ENCODE results near the gene MAU2.

Gene MAU2

DNA sequence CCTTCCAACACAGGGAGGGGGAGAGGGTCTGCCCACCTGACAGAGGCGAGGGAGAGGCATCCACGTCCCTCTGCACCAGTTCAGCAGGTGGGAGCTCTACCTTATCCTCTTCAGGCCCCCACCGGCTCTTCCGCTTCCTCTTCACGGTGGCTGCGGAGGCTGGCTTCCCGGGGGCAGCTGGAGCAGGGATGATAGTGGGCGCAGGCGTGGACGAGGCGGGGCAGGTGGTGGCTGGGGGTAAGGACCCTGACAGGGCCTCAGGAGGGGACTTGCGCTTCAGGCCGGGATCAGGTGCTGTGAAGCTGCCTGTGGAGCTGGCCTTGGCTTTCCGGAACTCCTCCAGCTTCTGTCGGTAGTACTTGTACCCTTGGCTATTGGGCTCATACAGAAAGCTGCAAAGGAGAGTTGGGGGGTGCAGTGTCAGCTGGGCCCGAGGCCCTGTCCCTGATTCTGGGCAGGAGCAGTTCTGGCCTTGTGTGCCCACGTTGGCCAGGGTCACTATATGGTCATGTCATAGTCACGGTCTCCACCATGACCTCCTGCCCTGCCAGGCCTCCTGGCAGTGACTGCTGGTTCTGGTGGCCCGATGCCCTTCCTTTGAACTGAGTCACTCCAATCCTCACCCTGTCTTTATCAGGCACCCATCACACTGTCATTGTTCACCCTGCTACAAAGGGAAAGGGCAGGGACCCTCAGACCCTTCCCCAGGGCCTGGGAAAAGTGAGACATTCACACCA is 23.5 kb upstream of the MAU2 start:
- ATAC-seq (ENCODE audit: low read depth) (no peak), DNase-seq (ENCODE audit: low spot score in 2 of 2) (no peak)
- Mint-ChIP-seq H3K27me3 (no peaks in the 10 kb centered on the region), H3K4me3 (no peak overlapping the region), H3K27ac (no peak overlapping the region), H3K9me3 (no peaks in the 10 kb centered on the region), H3K4me1 (no peaks in the 10 kb centered on the region), H3K36me3 (peaks cover 31% of the 10 kb centered on the region)

GRCh38 chr19:19297759-19298158 is 22.9 kb upstream of the MAU2 start:
- H3K4me3 Mint-ChIP-seq, result no peak overlapping the region
- DNase-seq (ENCODE audit: low spot score in 2 of 2) (no peak), ATAC-seq (ENCODE audit: low read depth) (no peak)
- H3K9me3 Mint-ChIP-seq, result no peaks in the 10 kb centered on the region
- H3K36me3 Mint-ChIP-seq, result peaks cover 26% of the 10 kb centered on the region
- no peaks in the 10 kb centered on the region for H3K4me1 Mint-ChIP-seq
- H3K27me3 Mint-ChIP-seq, result no peaks in the 10 kb centered on the region
- no peak overlapping the region for H3K27ac Mint-ChIP-seq

- no peak overlapping the region for H3K27ac Mint-ChIP-seq
- ATAC-seq (ENCODE audit: low read depth), result no peak
- peaks cover 24% of the 10 kb centered on the region for H3K36me3 Mint-ChIP-seq
Observed at GRCh38 chr19:19300613-19301012, 20.0 kb upstream of the MAU2 start.

DNA sequence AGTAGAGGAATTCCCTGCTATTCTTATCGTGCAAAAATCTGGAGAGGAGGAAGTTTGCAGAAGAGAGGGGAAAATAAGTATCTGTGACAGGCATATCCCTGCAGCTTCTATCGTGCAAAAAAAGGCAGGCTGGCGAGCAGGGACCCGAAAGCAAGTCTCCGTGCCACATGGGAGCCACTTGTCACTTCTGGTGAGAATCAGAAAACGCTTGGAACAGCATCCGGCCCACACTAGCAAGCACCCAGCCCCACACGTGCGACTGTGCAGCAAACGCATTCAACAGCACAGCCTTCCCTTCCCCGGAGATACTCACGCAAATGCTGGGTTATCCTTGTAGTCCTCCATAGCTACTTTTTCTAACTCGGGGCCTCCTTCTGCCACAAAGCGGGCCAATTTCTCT is 17.2 kb upstream of the MAU2 start:
- peaks cover 20% of the 10 kb centered on the region for H3K36me3 Mint-ChIP-seq
- H3K4me1 Mint-ChIP-seq, result no peaks in the 10 kb centered on the region
- no peaks in the 10 kb centered on the region for H3K9me3 Mint-ChIP-seq
- DNase-seq (ENCODE audit: low spot score in 2 of 2), result no peak
- peak overlapping the region; percentile 35 for H3K27ac Mint-ChIP-seq
- no peak for ATAC-seq (ENCODE audit: low read depth)
- no peak overlapping the region for H3K4me3 Mint-ChIP-seq
- H3K27me3 Mint-ChIP-seq, result no peaks in the 10 kb centered on the region

More at GRCh38 chr19:19300613-19301012, 20.0 kb upstream of the MAU2 start:
- Mint-ChIP-seq H3K4me3 (no peak overlapping the region), H3K9me3 (no peaks in the 10 kb centered on the region), H3K27me3 (no peaks in the 10 kb centered on the region), H3K4me1 (no peaks in the 10 kb centered on the region)
- no peak for DNase-seq (ENCODE audit: low spot score in 2 of 2)

DNA sequence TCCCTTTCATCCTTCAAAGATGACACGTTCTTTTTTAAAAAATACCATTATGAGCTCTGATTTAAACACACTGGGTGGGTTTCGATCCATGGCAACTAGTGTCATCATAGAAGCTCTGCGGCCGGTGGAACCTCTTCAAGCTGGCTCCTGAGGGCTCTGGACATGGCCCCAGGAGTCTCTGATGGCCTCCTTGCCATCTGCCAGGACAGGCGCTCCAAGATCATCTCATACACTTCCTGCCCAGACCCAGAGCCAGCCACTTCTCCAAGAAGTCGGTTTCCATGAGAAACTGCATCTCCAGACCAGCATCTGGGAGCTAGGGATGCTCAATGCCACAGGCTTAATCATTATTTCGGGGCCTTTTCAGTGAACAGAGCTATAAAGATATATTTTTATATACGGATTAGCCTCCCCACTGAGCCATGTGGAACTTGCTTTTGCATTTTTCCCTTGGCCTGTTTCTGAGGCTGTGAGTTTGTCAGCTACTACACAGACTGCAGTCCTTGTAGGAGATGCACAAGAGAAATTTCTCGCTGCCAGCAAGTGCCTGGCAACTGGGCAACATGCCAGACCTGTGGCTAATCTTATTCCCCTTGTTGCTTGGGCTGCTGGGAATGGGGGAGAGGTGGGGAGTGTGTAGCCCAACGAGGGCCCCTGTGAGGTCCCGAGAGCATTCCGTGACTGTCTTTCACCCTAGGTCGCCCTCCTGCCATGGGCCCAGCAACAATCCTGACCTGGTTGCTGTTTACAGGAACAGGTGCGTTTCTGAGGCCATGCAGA is 16.3 kb upstream of the MAU2 start:
- Mint-ChIP-seq H3K9me3 (no peaks in the 10 kb centered on the region), H3K27me3 (no peaks in the 10 kb centered on the region), H3K4me3 (no peak overlapping the region), H3K4me1 (no peaks in the 10 kb centered on the region), H3K36me3 (peaks cover 18% of the 10 kb centered on the region), H3K27ac (no peak overlapping the region)
- ATAC-seq (ENCODE audit: low read depth) (no peak), DNase-seq (ENCODE audit: low spot score in 2 of 2) (no peak)

DNA sequence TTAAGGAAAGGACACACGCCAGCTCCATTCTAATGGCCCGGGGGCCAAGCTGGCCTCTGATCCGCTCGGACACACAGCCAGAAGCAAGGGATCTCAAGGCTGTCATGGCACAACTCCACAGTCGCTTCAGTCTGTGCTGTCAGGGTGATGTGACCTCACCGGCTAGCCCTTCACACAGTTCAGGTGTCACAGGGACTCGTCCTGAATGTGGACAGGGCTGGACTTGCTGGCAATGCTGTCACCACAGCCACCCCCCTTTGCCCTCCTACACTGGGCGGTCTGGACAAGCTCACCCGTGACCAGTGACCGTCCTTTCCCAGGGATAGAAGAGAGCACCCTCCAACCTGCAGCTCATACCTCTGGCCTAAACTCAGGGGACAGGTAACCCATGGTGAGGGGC is 15.6 kb upstream of the MAU2 start:
- H3K9me3 Mint-ChIP-seq, result no peaks in the 10 kb centered on the region

DNA sequence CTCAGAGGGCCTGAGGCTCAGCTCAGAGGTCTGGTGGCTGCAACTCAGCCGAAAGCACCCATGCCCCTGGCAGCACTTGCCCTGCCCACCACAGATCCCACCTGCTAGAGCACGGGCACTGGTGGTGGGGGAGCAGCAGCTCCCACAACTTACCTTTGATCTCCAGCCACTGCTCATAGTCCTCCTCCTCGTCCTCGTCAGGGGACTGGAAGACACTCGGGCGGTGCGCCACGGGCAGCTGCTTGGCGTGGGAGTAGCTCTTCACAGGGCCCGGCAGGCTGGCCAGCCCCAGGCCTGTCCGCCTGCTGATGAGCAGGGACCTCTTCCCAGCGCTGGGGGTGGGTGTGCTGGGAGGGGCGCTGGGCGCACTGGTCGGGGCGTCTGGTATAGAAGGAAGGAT is 14.9 kb upstream of the MAU2 start:
- Mint-ChIP-seq H3K36me3 (peaks cover 23% of the 10 kb centered on the region), H3K27me3 (no peaks in the 10 kb centered on the region), H3K9me3 (no peaks in the 10 kb centered on the region), H3K27ac (no peak overlapping the region), H3K4me3 (no peak overlapping the region), H3K4me1 (no peaks in the 10 kb centered on the region)
- DNase-seq (ENCODE audit: low spot score in 2 of 2), result no peak
- ATAC-seq (ENCODE audit: low read depth), result no peak

More for the DNA sequence above, 15.6 kb upstream of the MAU2 start:
- H3K4me1 Mint-ChIP-seq, result no peaks in the 10 kb centered on the region
- H3K36me3 Mint-ChIP-seq, result peaks cover 20% of the 10 kb centered on the region
- no peak overlapping the region for H3K4me3 Mint-ChIP-seq
- H3K27ac Mint-ChIP-seq, result no peak overlapping the region
- no peaks in the 10 kb centered on the region for H3K27me3 Mint-ChIP-seq
- no peak for ATAC-seq (ENCODE audit: low read depth)
- no peak for DNase-seq (ENCODE audit: low spot score in 2 of 2)

GRCh38 chr19:19306191-19306590 is 14.4 kb upstream of the MAU2 start:
- DNase-seq (ENCODE audit: low spot score in 2 of 2) (no peak), ATAC-seq (ENCODE audit: low read depth) (no peak)
- Mint-ChIP-seq H3K27ac (no peak overlapping the region), H3K36me3 (peaks cover 23% of the 10 kb centered on the region), H3K9me3 (no peaks in the 10 kb centered on the region), H3K4me3 (no peak overlapping the region), H3K4me1 (no peaks in the 10 kb centered on the region), H3K27me3 (no peaks in the 10 kb centered on the region)

DNA sequence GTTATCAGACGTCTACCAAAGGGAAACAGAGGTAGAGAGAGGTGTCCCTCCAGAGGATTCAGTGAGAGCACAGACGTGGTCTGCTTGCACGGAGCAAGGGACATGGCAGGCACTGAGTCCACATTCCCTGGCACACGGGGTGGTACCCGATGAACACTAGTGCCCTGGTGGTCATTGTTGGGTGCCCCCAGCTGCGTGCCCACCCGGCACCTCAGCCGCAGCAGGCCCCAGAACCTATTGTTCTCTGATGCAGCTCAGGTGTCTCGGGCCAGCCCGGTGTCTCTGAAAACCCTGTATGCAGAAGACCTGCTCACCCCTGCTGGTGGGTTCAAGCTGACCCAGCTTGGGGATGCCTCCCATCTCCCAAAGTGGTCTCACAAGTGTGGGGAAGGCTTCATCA is 12.3 kb upstream of the MAU2 start:
- Mint-ChIP-seq H3K9me3 (no peaks in the 10 kb centered on the region), H3K4me1 (peaks cover 2% of the 10 kb centered on the region), H3K4me3 (no peak overlapping the region), H3K27me3 (no peaks in the 10 kb centered on the region), H3K36me3 (peaks cover 16% of the 10 kb centered on the region), H3K27ac (no peak overlapping the region)
- no peak for DNase-seq (ENCODE audit: low spot score in 2 of 2)
- no peak for ATAC-seq (ENCODE audit: low read depth)

DNA sequence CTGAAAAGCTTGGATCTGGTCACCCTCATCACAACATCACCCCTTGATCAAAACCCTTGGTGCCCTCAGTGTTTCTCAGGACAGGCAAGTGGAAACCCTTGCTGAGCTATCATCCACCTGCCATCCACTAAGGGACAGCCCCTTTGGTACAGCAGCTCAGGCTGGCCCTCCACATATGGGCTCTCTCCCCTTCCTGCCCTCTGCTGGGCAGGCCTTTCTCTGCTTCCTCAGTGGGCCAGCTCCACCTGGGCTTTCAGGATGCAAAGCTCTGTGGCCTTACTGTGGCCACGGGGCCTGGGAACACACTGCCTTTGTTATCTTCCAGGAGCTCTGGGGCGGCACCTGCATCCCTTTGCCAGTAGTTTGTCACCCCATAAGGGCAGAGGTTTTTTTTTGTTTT is 5.2 kb upstream of the MAU2 start:
- Mint-ChIP-seq H3K4me1 (peaks cover 10% of the 10 kb centered on the region), H3K9me3 (no peaks in the 10 kb centered on the region), H3K27ac (no peak overlapping the region), H3K27me3 (no peaks in the 10 kb centered on the region), H3K4me3 (no peak overlapping the region), H3K36me3 (peaks cover 14% of the 10 kb centered on the region)
- ATAC-seq (ENCODE audit: low read depth) (no peak), DNase-seq (ENCODE audit: low spot score in 2 of 2) (no peak)

- H3K36me3 Mint-ChIP-seq, result peaks cover 13% of the 10 kb centered on the region
- DNase-seq (ENCODE audit: low spot score in 2 of 2) (no peak), ATAC-seq (ENCODE audit: low read depth) (no peak)
- H3K4me1 Mint-ChIP-seq, result peaks cover 10% of the 10 kb centered on the region
- H3K9me3 Mint-ChIP-seq, result no peaks in the 10 kb centered on the region
- no peak overlapping the region for H3K4me3 Mint-ChIP-seq
- no peaks in the 10 kb centered on the region for H3K27me3 Mint-ChIP-seq
- H3K27ac Mint-ChIP-seq, result no peak overlapping the region
Observed at GRCh38 chr19:19316082-19316481, 4.5 kb upstream of the MAU2 start.

DNA sequence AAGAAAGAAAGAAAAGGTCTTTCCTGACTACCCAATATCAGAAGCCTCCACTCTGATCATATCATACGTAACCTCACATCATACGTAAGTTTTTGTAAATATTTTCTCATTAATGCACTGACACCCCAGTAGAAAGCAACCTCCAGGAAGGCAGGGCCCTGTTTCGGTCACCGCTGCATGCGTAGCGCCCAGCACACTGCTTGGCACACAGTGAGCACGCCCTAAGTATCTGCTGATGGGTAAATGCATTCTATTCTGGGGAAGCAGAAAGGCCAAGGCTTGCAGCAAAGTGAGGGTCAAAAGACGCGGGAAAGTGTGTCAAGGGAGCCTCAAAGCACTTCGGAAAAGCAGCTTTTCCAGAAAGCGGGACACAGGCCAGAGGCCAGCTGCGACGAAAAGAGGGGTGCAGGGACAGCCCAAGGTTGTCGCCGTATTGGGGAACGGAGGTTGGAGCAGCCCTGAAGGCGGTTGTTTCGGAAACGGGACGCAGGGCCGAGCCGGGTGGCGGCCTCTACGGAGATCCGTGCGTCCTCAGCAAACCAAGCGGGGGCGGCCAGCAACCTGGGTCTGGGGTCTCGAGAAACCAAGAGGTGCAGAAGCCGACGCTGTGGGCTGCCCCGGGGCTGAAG is 783 bp upstream of the MAU2 start:
- H3K27me3 Mint-ChIP-seq, result no peaks in the 10 kb centered on the region
- peaks cover 15% of the 10 kb centered on the region for H3K4me1 Mint-ChIP-seq
- no peak for ATAC-seq (ENCODE audit: low read depth)
- peaks cover 9% of the 10 kb centered on the region for H3K36me3 Mint-ChIP-seq
- H3K27ac Mint-ChIP-seq, result peak overlapping the region; percentile 97
- DNase-seq (ENCODE audit: low spot score in 2 of 2), result no peak
- H3K4me3 Mint-ChIP-seq, result peak overlapping the region; percentile 96
- H3K9me3 Mint-ChIP-seq, result no peaks in the 10 kb centered on the region

- ATAC-seq (ENCODE audit: low read depth) (no peak), DNase-seq (ENCODE audit: low spot score in 2 of 2) (peak in 1 of 2 donors; percentile 22)
- H3K4me1 Mint-ChIP-seq, result peaks cover 17% of the 10 kb centered on the region
- H3K27me3 Mint-ChIP-seq, result no peaks in the 10 kb centered on the region
- peaks cover 13% of the 10 kb centered on the region for H3K36me3 Mint-ChIP-seq
- peak overlapping the region; percentile 97 for H3K27ac Mint-ChIP-seq
- H3K9me3 Mint-ChIP-seq, result no peaks in the 10 kb centered on the region
- H3K4me3 Mint-ChIP-seq, result peak overlapping the region; percentile 96
Observed at GRCh38 chr19:19321141-19321577, 530 bp downstream of the MAU2 start.

DNA sequence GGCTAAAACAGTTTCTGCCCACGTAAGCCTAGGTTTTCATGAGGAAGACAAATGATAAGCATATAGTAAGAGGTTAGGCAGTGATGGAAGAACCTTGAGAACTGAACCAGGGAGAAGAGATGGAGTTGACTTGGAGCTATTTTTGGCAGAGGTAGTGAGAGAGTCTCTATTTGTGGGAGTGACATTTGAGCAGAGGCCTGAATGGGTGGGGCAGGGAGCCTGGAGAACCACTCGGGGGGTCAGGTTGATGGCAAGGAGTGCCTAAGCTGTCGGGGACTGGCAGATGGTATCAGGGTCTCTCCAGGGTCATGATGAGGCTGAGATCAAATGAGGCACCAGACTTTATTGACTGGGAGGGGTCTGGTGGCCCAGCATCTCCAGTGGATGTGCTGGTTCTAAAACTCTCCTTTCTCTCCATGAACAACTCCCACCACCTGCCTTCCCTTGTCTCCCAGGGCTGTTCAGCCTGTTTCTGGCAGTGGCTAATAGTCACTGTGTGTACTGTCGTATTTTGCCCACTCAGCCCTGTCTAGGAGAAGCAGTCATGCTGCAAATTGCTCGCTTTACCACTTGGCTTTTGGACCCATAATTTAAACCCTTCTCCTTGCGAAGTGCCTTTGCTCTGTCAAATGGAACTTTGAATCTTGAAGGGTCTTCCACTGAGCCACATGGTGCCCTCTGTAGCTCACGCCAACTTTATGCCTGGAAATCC is 3.6 kb downstream of the MAU2 start:
- no peak overlapping the region for H3K4me3 Mint-ChIP-seq
- peak overlapping the region; percentile 67 for H3K27ac Mint-ChIP-seq

More for the DNA sequence above, 3.6 kb downstream of the MAU2 start:
- ATAC-seq (ENCODE audit: low read depth), result no peak
- Mint-ChIP-seq H3K4me1 (peaks cover 25% of the 10 kb centered on the region), H3K36me3 (peaks cover 20% of the 10 kb centered on the region), H3K27me3 (no peaks in the 10 kb centered on the region), H3K9me3 (no peaks in the 10 kb centered on the region)
- no peak for DNase-seq (ENCODE audit: low spot score in 2 of 2)

Measured in memory B cell (primary cell).